OCI-LY3 (cell line): ENCODE data around the gene SP4.

Experiments
- H2AFZ ChIP-seq: fragments of 200-600, 300-600 bp; shearing (Covaris generic); 2 replicates; pipeline ENCODE4 v1.6.0; 2014; ENCODE audit warnings: antibody characterized with exemption, low read depth, low read length
- H3K27ac ChIP-seq: fragments of 200-600, 300-600 bp; sonication (generic); 2 replicates; pipeline ENCODE4 v1.5.1; 2014; ENCODE audit warnings: mild to moderate bottlenecking, low read length, moderate library complexity, mixed read lengths
- H3K27me3 ChIP-seq: fragments of 200-600, 300-600 bp; sonication (generic); 2 replicates; pipeline ENCODE4 v1.6.1; 2014; ENCODE audit warnings: low read depth, low read length, mixed read lengths
- H3K36me3 ChIP-seq: fragments of 200-600, 300-600 bp; sonication (generic); replicated peaks from 2 replicates; pipeline ENCODE3; 2014; ENCODE audit warnings: low read depth, low read length, mixed read lengths
- H3K4me1 ChIP-seq: fragments of 300-600, 200-600 bp; sonication (generic); 2 replicates; pipeline ENCODE4 v1.6.1; 2014; ENCODE audit warnings: low read length, mixed read lengths
- H3K4me2 ChIP-seq: fragments of 200-600, 300-600 bp; sonication (generic); 2 replicates; pipeline ENCODE4 v1.6.1; 2014; ENCODE audit warnings: low read length, mixed read lengths
- H3K4me3 ChIP-seq: fragments of 300-600, 200-600 bp; sonication (generic); 2 replicates; pipeline ENCODE4 v1.5.1; 2014; ENCODE audit warnings: antibody characterized with exemption, mild to moderate bottlenecking, low read length, moderate library complexity
- H3K79me2 ChIP-seq: fragments of 300-600, 200-600 bp; shearing (Covaris generic); 2 replicates; pipeline ENCODE4 v1.6.1; 2014; ENCODE audit warnings: mild to moderate bottlenecking, low read length, mixed read lengths
- H3K9ac ChIP-seq: fragments of 300-600, 200-600 bp; shearing (Covaris generic); 2 replicates; pipeline ENCODE4 v1.6.0; 2014; ENCODE audit warnings: mild to moderate bottlenecking, low read length, moderate library complexity
- H3K9me3 ChIP-seq: fragments of 200-600, 300-600 bp; shearing (Covaris generic); 2 replicates; pipeline ENCODE4 v1.6.1; 2014; ENCODE audit warnings: low read length, mixed read lengths; ENCODE audit not compliant: insufficient read depth
- H4K20me1 ChIP-seq: fragments of 200-600, 300-600 bp; sonication (generic); 2 replicates; pipeline ENCODE4 v1.6.1; 2016; ENCODE audit warnings: low read length, mixed read lengths; ENCODE audit not compliant: insufficient read depth
- CTCF ChIP-seq: fragments of 200-600, 300-600 bp; sonication (generic); IDR thresholded peaks from 2 replicates; pipeline ENCODE4 v1.5.1; 2014; ENCODE audit warnings: antibody characterized with exemption, low read length, low read depth
- EZH2phosphoT487 ChIP-seq: fragments of 200-600 bp; shearing (Covaris generic); IDR thresholded peaks from 2 replicates; pipeline ENCODE4 v1.6.1; 2018; ENCODE audit warnings: antibody characterized with exemption, mixed run types, low read depth

The SP4 gene

GRCh38 chr7:21454906-21455305 lies 27.0 kb downstream of the SP4 start:
- no peaks in the 10 kb centered on the region for H4K20me1 ChIP-seq
- H3K36me3 ChIP-seq, result peaks cover 48% of the 10 kb centered on the region
- H3K27me3 ChIP-seq, result no peaks in the 10 kb centered on the region
- H3K9me3 ChIP-seq, result peaks cover 12% of the 10 kb centered on the region; the same call in 1 of the 2 replicates
- TF ChIP-seq EZH2phosphoT487, result no peak
- TF ChIP-seq CTCF, result no peak
- no peak overlapping the region for H2AFZ ChIP-seq
- no peak overlapping the region for H3K27ac ChIP-seq
- no peak overlapping the region for H3K4me2 ChIP-seq
- no peaks in the 10 kb centered on the region for H3K4me1 ChIP-seq
- no peak overlapping the region for H3K4me3 ChIP-seq
- no peak overlapping the region for H3K9ac ChIP-seq
- H3K79me2 ChIP-seq, result no peaks in the 10 kb centered on the region; the same call in 1 of the 2 replicates

GRCh38 chr7:21461282-21461681 lies 33.4 kb downstream of the SP4 start:
- no peak overlapping the region for H3K27ac ChIP-seq
- no peak overlapping the region for H3K4me2 ChIP-seq
- no peak overlapping the region for H3K9ac ChIP-seq
- no peaks in the 10 kb centered on the region for H3K4me1 ChIP-seq
- H3K9me3 ChIP-seq, result no peaks in the 10 kb centered on the region
- no peak overlapping the region for H2AFZ ChIP-seq
- H3K79me2 ChIP-seq, result no peaks in the 10 kb centered on the region
- no peak for TF ChIP-seq EZH2phosphoT487
- TF ChIP-seq CTCF, result no peak
- H3K27me3 ChIP-seq, result no peaks in the 10 kb centered on the region
- H4K20me1 ChIP-seq, result no peaks in the 10 kb centered on the region
- no peak overlapping the region for H3K4me3 ChIP-seq
- H3K36me3 ChIP-seq, result peaks cover 9% of the 10 kb centered on the region

- no peak overlapping the region for H3K4me2 ChIP-seq
- H3K79me2 ChIP-seq, result no peaks in the 10 kb centered on the region
- no peaks in the 10 kb centered on the region for H3K9me3 ChIP-seq
- H3K4me3 ChIP-seq, result no peak overlapping the region
- H4K20me1 ChIP-seq, result no peaks in the 10 kb centered on the region
- no peaks in the 10 kb centered on the region for H3K4me1 ChIP-seq
- H2AFZ ChIP-seq, result no peak overlapping the region
- H3K27me3 ChIP-seq, result no peaks in the 10 kb centered on the region
- H3K27ac ChIP-seq, result no peak overlapping the region
- TF ChIP-seq CTCF (no peak), EZH2phosphoT487 (no peak)
- H3K9ac ChIP-seq, result no peak overlapping the region
- peaks cover 7% of the 10 kb centered on the region for H3K36me3 ChIP-seq
These were observed 34.2 kb downstream of the SP4 start for GRCh38 chr7:21462081-21462480.

- Histone ChIP-seq H3K4me3 (no peak overlapping the region), H4K20me1 (no peaks in the 10 kb centered on the region), H3K79me2 (no peaks in the 10 kb centered on the region), H3K9ac (no peak overlapping the region), H3K4me2 (no peak overlapping the region), H3K9me3 (no peaks in the 10 kb centered on the region), H3K27me3 (no peaks in the 10 kb centered on the region), H3K4me1 (no peaks in the 10 kb centered on the region), H2AFZ (no peak overlapping the region), H3K27ac (no peak overlapping the region), H3K36me3 (peaks cover 7% of the 10 kb centered on the region)
- TF ChIP-seq CTCF (no peak), EZH2phosphoT487 (no peak)
These were observed 35.6 kb downstream of the SP4 start for GRCh38 chr7:21463524-21463923.
